ENCODE results near the gene MYLK2. TPM values are rescaled to one million over a fixed set of nuclear protein-coding genes. Genes with fewer than 3 reads are reported as not detected.

Gene MYLK2
- total and polyA plus RNA-seq, 10 of the 15 experiments (the other 5 are each of a cell fraction or from before 2014, with no cell fraction given): 0.04 to 0.67 (median 0.18) TPM; not detected in 1

- in situ Hi-C loops (cut with MboI): no loop called here
- ATAC-seq (no peak), FAIRE-seq (no peak), DNase-seq (ENCODE audit: low read depth, low spot score) (no peak)
- no peaks in the 10 kb centered on the region for H3K9me3 ChIP-seq (replicated peaks; ENCODE audit: control insufficient read depth, insufficient read depth, low read length)
- H3K27me3 ChIP-seq (replicated peaks in 1 of 2; ENCODE audit: control insufficient read depth in 2 of 2, insufficient read depth in 2 of 2, low read length in 1 of 2): peaks cover 0 to 9% of the 10 kb centered on the region in 2 experiments; a peak in 1 of 4 replicates
- TF ChIP-seq YY1 (IDR thresholded peaks at IDR 0.05; ENCODE audit: low read depth, low read length) (no peak), FOXK2 (IDR thresholded peaks at IDR 0.05) (no peak), JUNB (IDR thresholded peaks at IDR 0.05) (no peak), PML (IDR thresholded peaks at IDR 0.05; ENCODE audit: low read length) (no peak), TCF7 (IDR thresholded peaks at IDR 0.05; ENCODE audit: borderline replicate concordance) (no peak), CHD4 (IDR thresholded peaks at IDR 0.05) (no peak), SMAD5 (IDR thresholded peaks at IDR 0.05; ENCODE audit: low read depth) (no peak)
- no peaks in the 10 kb centered on the region for H3K79me2 ChIP-seq (ENCODE audit: control insufficient read depth, insufficient read depth, low read length)
- ChIA-PET RAD21 (ENCODE audit: unreplicated experiment) (interaction anchor here (0.6 to 2.4 kb wide), 5 partner anchors 9 to 171 kb away, joined by 3 to 14 read pairs (median 3); partner anchors contain the start of gene PDRG1), POLR2A (interaction anchor here (0.6 to 1.3 kb wide), 7 partner anchors 9 to 88 kb away, joined by 3 to 8 read pairs (median 4); no protein-coding TSS in a partner anchor), SMC1A (ENCODE audit: uncharacterized antibody, unreplicated experiment) (interaction anchor here (0.8 to 2.6 kb wide), 4 partner anchors 9 to 90 kb away, joined by 3 to 10 read pairs (median 4); partner anchors contain the start of gene PDRG1), CTCF (interaction anchor here (0.6 to 13.1 kb wide), 7 partner anchors 10 to 618 kb away, joined by 3 to 307 read pairs (median 3); partner anchors contain the start of gene PDRG1)
- intact Hi-C loops (cut with micrococcal nuclease; ENCODE audit: unreplicated experiment): no loop called here
- H3K36me3 ChIP-seq (ENCODE audit: control insufficient read depth in 2 of 2, insufficient read depth in 2 of 2, low read length in 1 of 2): no peaks in the 10 kb centered on the region
- 71% methylated on average over 7 of the region's 8 CpGs for WGBS (ENCODE audit: insufficient coverage, insufficient replicate concordance, low lambda C conversion rate, missing lambda C conversion rate)
- no peak overlapping the region for H3K4me2 ChIP-seq (ENCODE audit: control insufficient read depth, insufficient read depth)
- H4K20me1 ChIP-seq (ENCODE audit: control insufficient read depth, insufficient read depth): no peaks in the 10 kb centered on the region
- no peak overlapping the region for H3K9ac ChIP-seq (ENCODE audit: control insufficient read depth, insufficient read depth, low read length)
- H3K4me1 ChIP-seq (ENCODE audit: control insufficient read depth, insufficient read depth, low read length): peaks cover 10% of the 10 kb centered on the region
- H3K27ac ChIP-seq (ENCODE audit: control insufficient read depth, insufficient read depth): no peak overlapping the region
- no peak overlapping the region for H3K4me3 ChIP-seq
- no TSS peak for BruUV-seq (replicated peaks)
- no peak overlapping the region for H2AFZ ChIP-seq (ENCODE audit: control insufficient read depth, low read depth, low read length)
Measured at GRCh38 chr20:31862506-31862905, 43.4 kb downstream of the MYLK2 start.

Data from GM12878 (cell line).